Posterior vena cava (tissue), 2 donors: ENCODE measurements around the gene ATRNL1. TPM values are rescaled to one million over a fixed set of nuclear protein-coding genes. Genes with fewer than 3 reads are reported as not detected.
"Not testable (repeated sequence)": the region's sequence is repeated elsewhere in the genome, so short reads cannot be mapped to it uniquely, and the experiment has no call there.

ENCODE experiments used
- DNase-seq: peaks from one replicate; pipeline ENCODE4 v3.0.0-alpha.2; 2020; ENCODE audit warnings: low spot score
- intact Hi-C, 2 donors: fragments of 100-400 bp; cut with DNase I; formaldehyde crosslinking; loops; one replicate each; pipeline versions ENCODE4 v1.14.1 to v1.14.2; 2022 to 2023
- total RNA-seq, 2 donors: library from RNA; stranded (reverse); fragmentation: NEBNext Ultra II Directional; extraction: Animal tissue kit (Norgen Biotek cat#: 25700); gene quantifications; one replicate each; pipeline ENCODE4 v1.2.1, GENCODE V29; 2021
- donor health status: DM: yes; HTN: yes; CAD: no.
- donor health status: DM: yes; HTN: yes; CAD: no.

ATRNL1 gene
- total RNA-seq, 2 donors from 2014 or later, result 0.32 to 1.4 TPM

DNA sequence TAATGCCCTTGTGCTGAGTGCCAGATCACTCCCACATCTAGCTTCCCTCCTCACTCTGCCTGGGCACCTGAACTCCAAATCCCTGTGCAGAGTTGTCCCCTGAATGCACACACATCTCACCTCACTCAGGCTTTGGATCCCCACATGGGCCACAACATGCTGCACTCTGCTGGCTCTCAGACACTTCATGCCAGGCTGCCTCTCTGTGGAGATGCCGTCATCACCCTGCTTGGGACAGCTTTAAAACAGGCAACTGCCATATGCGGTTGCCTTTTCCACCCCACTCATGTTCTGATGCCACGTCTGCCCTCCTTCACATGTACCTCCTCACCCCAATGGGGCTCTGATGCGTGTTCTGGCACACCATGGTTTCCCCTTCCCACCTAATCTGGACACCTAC lies 702.8 kb downstream of the ATRNL1 start:
- DNase-seq, result no peak
- intact Hi-C loops, result no loop called here

DNA sequence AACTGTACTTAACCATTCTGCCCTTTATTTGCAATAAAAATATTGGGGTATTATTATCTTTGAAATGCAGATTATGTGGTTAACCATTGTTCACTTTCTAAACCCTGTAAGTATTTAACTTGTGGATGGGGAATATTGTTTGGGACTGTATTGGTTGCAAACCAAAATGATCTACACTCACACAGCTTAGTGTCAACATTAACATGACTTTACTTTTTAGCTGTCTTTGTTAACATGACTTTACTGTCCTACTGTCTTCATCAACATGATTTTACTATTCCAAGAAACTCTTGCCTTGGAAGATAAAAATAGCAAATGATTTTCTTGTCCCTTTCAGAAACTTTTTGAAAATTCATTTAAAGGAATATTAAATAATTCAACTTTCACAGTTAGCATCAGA lies 708.3 kb downstream of the ATRNL1 start:
- intact Hi-C loops, result loop anchor here in 1 of 2 donors (10.0 kb wide), 1 partner anchor 483 kb away; no protein-coding TSS in a partner anchor
- DNase-seq, result no peak

DNA sequence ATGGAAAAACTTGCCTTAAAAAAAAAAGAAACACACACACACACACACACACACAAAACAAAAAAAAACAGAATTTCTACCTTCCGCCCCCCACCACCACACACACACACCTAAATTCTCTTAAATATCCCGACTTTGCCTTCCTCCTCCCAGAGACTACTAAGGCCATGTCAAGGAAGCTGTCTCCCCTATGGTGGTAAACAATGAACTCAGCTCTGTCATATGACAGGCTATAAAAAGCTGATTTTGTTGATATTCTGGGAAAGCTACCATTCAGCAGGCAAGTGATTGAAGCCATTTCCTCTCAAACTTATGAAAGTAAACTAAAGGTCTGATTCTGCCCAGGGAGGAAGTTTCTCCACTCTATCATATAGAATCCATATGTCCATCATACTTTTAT lies 708.8 kb downstream of the ATRNL1 start:
- intact Hi-C loops, result loop anchor here in 1 of 2 donors (10.0 kb wide), 1 partner anchor 483 kb away; no protein-coding TSS in a partner anchor
- no peak for DNase-seq

DNA sequence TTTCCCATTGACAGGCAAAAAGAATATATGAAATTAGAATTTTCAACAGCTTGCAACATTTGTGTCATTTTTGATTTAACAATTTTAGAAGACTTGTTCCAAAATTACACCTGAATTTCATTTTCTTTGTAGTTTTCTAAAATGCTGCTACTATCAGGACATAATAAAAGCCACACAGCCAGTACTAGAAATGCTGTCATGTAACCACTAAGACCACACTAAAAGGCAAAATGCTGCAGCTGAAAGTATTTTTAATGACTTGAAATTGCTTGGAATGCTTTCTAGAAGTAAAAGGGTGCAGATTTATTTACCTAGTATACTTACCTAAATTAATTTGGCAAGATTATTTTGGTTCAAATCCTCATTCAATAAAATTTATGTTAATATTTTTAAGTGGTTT lies 709.7 kb downstream of the ATRNL1 start:
- no peak for DNase-seq
- intact Hi-C loops, result loop anchor here in 1 of 2 donors (10.0 kb wide), 1 partner anchor 482 kb away; no protein-coding TSS in a partner anchor

DNA sequence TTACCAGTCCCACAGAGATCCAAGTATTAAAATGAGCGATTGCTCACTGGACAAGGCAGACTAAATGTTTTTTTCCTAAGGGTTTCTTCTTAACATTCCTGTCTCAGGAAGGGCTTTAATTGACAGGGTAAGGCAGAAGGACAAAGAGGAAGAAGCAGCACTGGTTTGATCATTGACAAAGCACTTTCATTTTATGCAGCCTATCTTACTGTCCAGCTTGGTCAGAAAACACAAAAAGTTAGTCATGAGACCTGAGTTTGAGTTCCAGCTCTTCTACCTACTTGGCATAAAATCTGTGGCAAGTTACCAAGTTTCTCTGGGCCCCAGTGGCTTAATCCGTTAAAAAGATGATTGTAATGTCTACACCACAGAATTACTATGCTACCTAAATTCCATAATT lies 721.4 kb downstream of the ATRNL1 start:
- no peak for DNase-seq
- intact Hi-C loops, result no loop called here

DNA sequence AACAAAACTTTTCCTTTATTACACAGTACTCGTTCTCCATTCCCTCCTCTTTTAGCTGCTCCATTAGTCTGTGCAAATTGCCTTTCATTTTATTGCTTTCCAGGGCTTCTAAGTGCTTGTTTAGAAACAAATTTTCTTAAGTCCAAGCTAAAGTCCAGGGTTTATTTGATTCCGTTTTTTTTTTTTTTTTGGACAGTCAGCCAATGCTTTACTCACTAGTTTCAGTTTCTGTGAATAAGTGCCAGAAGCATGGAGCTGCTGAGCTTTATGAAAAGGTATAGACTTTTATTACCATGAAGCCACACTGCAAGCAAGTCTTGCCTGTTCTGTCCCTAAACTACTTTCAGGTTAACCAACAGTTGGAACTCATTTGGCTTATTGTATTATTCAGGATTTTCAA lies 724.8 kb downstream of the ATRNL1 start:
- intact Hi-C loops, result no loop called here
- DNase-seq, result no peak

DNA sequence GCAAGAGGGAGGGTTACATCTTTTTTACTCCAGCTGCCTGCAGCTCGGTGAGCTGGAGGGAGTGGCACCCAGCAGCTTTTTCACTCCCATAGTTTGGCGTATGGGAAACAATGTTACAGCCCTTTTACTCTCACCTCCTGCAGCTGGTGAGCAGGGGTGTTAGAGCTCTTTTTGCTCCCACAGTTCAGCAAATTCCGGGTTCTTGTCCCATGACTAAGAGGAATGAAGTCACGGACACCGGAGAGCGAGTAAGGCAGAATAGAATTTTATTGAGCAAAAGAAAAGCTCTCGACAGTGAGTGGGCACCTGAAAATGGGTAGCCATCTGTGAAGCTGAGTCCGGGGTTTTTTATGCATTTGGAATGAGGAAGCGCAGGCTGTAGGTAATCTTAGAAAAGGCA lies 733.2 kb downstream of the ATRNL1 start:
- intact Hi-C loops, result no loop called here
- DNase-seq, result no peak

DNA sequence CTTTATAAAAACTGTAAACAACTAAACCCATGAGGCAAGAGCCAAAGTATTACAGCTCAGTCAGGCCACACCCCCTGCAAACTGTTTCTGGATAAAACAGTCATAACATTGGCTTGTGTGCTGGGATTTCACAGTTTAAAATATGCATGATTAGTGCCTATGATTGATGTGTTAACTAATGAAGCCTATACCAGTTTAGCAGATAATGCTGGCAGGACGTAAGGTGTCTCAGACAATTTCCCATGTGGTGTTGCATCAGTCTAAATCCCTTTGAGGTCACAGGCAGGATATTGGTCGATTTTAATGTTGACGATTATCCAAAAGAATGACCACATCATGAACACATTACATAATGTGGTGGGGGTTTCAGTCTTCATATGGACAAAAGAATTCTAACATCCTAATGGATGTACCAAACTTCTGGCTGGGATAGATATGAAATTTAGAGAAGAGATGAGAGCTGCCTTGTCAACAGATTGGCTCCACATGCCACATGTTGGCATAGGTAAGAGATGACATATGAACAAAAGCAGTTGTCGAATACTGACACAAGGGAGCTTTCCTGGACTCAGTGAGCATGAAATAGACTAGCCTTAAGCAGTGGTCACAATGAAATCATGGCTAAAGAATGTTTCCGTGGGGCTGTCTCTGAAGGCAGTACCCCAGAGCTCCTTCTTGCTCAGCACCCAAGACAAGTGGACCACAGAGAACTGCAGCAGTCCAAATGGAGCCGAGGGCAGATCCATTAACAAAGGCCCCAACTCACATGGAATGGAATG lies 734.3 kb downstream of the ATRNL1 start:
- intact Hi-C loops, result no loop called here
- no peak for DNase-seq

DNA sequence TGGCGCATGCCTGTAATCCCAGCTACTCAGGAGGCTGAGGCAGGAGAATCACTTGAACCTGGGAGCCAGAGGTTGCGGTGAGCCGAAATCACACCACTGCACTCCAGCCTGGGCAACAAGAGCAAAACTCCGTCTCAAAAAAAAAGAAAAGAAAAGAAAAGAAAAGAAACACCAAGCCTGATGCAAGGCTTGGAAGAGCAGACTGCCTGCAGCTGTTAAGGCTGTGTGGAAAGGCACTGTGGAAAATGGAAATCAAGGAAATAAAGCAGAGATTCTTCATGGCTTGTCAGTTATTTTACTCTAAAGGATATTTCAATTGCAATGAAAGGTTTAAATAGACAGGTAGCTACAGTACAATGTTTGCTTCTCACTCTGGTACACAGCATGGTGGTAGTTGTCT lies 735.0 kb downstream of the ATRNL1 start:
- intact Hi-C loops, DNase-seq: not testable (repeated sequence)

DNA sequence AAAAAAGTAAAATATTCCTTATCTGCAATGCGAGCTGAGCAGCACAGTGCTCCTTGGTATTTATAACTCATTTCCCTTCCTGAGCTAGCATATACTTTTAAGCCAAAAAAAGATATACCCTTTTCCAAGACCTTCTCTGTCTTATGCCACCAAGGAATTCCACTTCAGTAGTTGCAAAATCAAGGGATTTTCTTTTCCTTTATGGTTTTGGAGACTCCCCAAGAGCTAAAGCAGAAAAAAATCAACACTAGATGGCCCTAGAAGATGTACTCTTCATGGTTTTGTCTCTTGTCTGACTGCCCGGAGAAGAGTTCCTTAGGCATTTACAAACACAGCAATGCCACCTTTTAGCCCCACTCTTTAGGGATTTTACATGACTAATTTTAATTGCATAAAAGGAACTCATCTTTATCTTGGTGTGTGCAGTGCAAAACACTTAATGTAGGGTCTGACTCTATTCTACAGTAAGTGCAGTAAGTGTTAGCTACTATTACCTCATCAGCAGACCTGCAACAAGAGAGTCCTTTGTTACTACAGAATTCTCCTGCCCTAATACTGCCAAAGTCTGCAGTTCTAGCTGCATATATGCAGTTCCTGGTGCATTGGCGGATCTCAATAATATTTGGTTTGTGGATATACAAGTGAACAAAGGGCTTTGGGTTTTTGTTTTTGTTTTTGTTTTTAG lies 736.5 kb downstream of the ATRNL1 start:
- intact Hi-C loops, result no loop called here
- DNase-seq, result no peak

DNA sequence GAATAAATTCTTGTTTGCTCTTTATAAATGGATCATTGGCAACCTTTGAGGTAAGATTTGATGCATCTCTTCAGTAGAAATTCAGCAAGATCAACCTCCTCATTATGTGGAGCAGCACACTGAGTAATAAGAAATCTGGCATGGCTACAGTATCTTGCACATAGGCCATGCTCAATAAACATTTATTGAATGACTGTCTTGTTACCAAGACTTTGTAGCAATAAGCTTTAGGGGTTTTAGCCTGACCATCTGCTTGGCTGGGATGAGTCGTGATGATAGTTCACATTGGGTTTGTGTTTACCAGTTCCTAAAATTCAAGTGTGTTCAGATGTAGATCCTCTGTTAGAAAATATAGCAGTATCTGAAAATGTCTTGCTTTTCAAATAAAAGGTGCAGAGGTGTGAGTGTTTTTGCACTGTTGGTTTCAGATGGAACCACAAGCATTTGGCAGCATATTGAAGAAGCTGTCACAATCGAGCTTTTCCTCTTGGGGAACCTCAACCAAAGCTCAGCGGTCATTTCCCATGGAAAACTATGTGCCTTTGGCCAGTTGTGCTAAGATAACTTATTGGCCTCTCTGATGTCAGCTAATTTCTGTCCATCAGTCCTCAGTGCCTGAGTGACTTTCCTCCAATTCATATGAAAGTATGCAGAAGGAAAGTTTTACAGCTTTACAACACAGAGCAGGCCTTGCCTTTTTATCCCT lies 737.3 kb downstream of the ATRNL1 start:
- no peak for DNase-seq
- intact Hi-C loops, result no loop called here

DNA sequence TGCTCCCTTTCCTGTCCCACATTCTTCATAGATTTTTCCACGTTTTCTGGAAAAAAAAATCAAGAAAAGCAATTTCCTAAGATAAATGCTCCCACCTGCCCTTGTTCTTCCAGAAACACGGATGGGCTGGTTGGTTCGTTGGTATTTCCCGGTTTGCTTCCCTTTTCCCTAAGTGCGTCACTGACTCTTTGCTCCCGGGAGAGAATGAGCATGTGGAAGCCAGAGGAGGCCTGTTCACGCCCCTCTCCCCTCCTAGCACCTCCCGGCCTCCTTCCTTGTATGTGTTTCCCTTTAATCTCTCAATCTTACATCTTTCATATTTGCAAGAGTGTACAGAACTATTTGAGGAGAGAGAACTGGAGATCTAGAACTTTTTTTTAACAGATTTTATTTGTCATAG lies 737.9 kb downstream of the ATRNL1 start:
- no peak for DNase-seq
- intact Hi-C loops, result no loop called here

DNA sequence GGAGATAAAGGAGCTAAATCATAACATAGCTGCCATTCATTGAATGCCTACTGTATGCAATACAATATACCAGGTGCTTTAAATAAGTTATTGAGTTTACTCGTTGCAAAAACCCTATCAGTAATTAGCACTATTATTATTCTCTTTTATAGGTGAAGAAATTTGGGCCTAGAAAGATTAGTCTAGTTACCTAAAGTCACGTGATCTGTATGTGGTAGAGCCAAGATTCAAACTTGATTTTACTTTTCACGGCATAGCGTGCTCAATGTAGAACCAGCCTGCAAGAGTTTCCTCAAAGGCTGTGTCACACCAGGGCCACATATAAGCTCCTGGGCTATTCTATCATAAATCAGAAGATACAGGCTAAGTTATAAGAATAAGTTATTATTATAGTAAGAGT lies 740.0 kb downstream of the ATRNL1 start:
- DNase-seq, result no peak
- intact Hi-C loops, result no loop called here

DNA sequence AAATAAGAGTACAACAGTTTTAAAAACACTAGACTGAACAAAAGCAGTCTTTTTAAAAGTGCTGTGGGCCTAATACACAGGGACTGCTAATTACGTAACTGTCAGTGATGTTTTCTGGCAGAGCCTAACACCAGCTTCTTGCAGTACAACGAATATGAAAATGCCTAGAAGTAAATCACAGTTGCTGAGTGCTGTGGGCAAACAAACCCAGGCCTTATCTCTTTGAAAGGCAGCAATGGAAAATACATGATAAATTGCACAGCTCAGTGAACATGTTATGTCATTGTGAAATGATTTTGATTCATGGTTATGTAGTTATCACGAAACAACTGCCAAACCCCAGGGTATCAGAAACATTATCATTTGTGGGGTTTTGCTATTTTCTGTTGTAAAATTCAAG lies 751.4 kb downstream of the ATRNL1 start:
- intact Hi-C loops, result no loop called here
- DNase-seq, result no peak

DNA sequence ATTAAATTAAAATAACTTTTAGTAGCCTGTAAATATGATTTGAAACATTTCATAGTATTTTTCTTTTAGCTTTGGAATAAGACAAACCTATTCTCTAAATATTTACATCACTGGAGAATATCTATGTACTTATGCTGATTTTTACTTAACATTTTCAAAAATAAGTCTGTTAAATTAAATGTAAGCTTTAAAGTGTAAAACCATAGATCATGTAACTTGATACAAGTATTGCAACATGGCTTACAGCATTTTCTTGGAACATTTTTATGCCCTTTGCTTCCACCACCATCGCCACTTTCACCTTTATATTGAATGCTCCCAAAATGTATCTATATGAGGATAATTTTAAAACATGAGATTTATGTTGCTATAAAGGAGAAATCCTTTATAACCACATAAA lies 752.8 kb downstream of the ATRNL1 start:
- DNase-seq, result no peak
- intact Hi-C loops, result no loop called here

DNA sequence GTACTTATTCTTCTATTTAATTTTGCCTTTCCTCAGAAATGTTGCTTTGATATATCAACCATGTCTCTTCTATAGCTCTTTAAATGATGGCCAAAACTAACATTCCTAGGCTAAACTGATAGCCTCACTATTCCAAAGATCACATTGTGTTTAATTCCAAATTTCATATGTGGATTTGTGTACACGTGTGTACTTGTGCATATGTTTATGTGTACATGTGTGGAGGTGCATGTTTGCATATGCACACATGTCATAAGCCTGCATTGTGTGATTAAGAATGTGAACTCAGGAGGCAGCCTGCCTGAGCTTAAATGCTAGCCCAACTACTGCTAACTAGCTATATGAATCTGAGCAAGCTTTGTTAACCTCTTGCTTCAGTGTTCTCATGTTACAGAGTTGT lies 753.4 kb downstream of the ATRNL1 start:
- no peak for DNase-seq
- intact Hi-C loops, result no loop called here

DNA sequence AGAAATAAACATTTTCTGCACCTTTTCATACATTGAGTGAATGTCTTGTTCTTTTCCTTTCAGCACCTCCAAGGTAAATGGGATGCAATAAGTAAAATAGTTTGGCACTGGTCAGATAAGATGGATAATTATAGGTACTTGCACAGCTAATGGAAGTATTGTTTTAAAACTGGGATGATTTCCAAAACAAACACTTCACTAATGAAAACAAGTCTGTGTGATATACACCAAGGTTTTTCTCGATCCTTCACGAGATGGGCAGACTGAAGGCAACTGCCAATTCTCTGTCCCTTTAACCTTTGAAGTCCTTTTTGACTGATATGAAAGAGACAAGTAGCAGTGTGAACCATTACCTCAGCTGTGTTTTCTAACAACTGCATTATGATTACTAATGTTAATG lies 756.0 kb downstream of the ATRNL1 start:
- intact Hi-C loops, result no loop called here
- DNase-seq, result no peak

DNA sequence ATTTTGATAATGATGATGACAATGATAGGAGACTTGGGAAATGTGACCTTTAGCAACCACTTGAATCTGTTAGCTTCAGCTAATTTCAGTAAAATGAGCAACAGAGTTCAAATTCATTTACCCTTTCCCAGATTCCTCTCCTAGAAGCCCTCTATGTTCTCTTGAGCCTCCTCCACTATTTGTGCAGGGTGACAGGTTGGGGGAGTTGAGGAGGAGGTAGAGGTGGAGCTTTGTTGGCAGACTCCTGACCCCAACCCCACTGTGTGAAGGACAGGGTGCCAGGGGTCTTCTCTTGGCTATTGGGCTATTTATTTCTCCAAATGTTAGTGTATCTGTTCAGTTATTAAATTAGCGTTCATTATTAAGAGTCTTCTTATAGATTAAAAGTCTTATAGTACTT lies 757.5 kb downstream of the ATRNL1 start:
- no peak for DNase-seq
- intact Hi-C loops, result no loop called here

DNA sequence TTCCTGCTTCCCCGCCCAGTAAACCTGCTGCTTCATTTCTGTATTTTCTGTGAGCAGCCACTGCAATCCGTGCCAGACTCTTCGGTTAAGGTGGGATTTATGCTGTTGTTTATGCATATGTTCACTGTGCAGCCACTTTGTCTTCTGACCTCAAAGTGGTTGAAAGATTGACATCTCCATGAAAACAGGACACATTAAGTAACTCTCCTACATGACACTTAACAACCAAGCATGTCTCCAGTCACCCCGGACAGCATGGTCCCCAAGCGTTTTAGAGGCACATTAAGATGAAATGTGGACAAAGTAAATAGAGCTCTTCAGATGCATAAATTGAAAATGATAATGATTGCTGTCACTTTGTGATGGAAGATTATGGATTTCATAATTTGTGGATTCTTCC lies 758.5 kb downstream of the ATRNL1 start:
- DNase-seq, result no peak
- intact Hi-C loops, result no loop called here

DNA sequence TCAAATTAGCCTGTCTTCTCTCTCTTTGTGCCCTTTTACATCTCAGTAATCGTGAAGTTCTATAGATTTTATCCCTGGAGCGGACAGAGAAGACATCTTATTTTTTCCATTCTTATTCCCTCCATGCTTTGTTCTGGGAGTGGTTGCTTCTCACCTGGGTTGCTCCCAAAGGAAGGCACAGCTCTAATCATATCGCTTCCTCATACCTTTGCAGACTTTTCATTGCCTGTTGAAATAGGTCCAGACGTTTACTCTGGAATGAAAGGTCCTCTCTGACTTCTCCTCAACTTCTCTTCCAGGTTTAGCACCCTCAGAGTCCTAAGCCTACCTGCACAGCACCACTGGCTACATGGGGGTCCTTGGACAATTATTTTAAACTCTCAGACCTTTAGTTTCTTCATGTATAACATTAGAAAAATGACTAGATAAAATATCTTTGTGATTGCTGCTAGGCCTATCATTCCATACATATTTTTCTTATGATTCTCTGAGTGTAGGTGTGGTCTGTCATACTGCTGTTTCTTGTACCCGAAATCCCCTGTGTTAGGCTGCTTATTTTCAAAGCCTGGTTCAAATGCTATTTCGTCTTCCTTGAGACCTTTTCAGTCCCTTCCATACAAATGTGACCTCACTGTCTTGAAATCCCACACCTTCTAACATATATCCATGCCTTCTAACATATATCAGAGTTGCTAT lies 761.7 kb downstream of the ATRNL1 start:
- no peak for DNase-seq
- intact Hi-C loops, result no loop called here
